HepG2 (cell line): ENCODE measurements around the gene IZUMO1R.

Experiments
- BHLHE40 ChIP-seq: IDR thresholded peaks from 2 replicates; pipeline ENCODE4 v1.6.1; 2011; ENCODE audit warnings: low read length, improper control_type of control experiment
- CHD2 ChIP-seq: IDR thresholded peaks from 2 replicates; pipeline ENCODE4 v1.6.1; 2011; ENCODE audit warnings: low read depth, low read length, improper control_type of control experiment
- CTCF ChIP-seq: sonication (generic); formaldehyde crosslinking; IDR thresholded peaks from 2 replicates; pipeline ENCODE4 v1.5.0; 2020; ENCODE audit warnings: mild to moderate bottlenecking, missing genetic modification reagents, moderate library complexity
- ERF ChIP-seq: IDR thresholded peaks from 2 replicates; pipeline ENCODE4 v1.6.1; 2018; ENCODE audit warnings: missing biosample characterization, missing genetic modification reagents
- NONO ChIP-seq, 2 experiments: fragments of 450-650 bp in 1 of 2; sonication (generic) in 1 of 2; formaldehyde crosslinking in 1 of 2; IDR thresholded peaks in 1 of 2; conservative IDR thresholded peaks in 1 of 2; 2 replicates each; pipeline versions ENCODE4 v1.6.1 to v1.8.0; 2017 to 2022; ENCODE audit warnings: mild to moderate bottlenecking in 1 of 2, missing genetic modification reagents in 1 of 2, moderate library complexity in 1 of 2
- PHF20 ChIP-seq: sonication (generic); formaldehyde crosslinking; IDR thresholded peaks from 2 replicates; pipeline ENCODE4 v1.5.0; 2020; ENCODE audit warnings: mild to moderate bottlenecking, missing genetic modification reagents
- SP1 ChIP-seq, 2 experiments: fragments of 450-650 bp in 1 of 2; sonication (generic) in 1 of 2; formaldehyde crosslinking in 1 of 2; IDR thresholded peaks; 2 replicates each; pipeline versions ENCODE4 v1.4.0 to v1.6.1; 2016 to 2020; ENCODE audit warnings: missing genetic modification reagents in 1 of 2
- ZKSCAN8 ChIP-seq: IDR thresholded peaks from 2 replicates; pipeline ENCODE4 v1.6.1; 2016; ENCODE audit warnings: borderline replicate concordance, missing genetic modification reagents, missing compliant biosample characterization
- ZNF205 ChIP-seq: IDR thresholded peaks from 2 replicates; pipeline ENCODE4 v1.6.1; 2018; ENCODE audit warnings: missing biosample characterization, missing genetic modification reagents
- ZNF343 ChIP-seq: sonication (generic); formaldehyde crosslinking; IDR thresholded peaks from 2 replicates; pipeline ENCODE4 v1.4.0; 2020; ENCODE audit warnings: mild to moderate bottlenecking, missing genetic modification reagents
- TF ChIP-seq, protein P1 (sequence below): sonication (generic); formaldehyde crosslinking; IDR thresholded peaks from 2 replicates; pipeline ENCODE4 v1.5.1; 2020; ENCODE audit warnings: mild to moderate bottlenecking, missing genetic modification reagents, moderate library complexity
- TF ChIP-seq, protein P2 (sequence below): sonication (generic); formaldehyde crosslinking; IDR thresholded peaks from 2 replicates; pipeline ENCODE4 v1.8.1; 2023; ENCODE audit warnings: mild to moderate bottlenecking, missing genetic modification reagents
- TF ChIP-seq, protein P3 (sequence below), 2 experiments: IDR thresholded peaks; 2 replicates each; pipeline ENCODE4 v1.6.1; 2011 to 2012; ENCODE audit warnings: low read length in 2 of 2, borderline replicate concordance in 1 of 2, low read depth in 1 of 2, mild to moderate bottlenecking in 1 of 2, moderate library complexity in 1 of 2
- TF ChIP-seq, protein P4 (sequence below): IDR thresholded peaks from 2 replicates; pipeline ENCODE4 v1.6.1; 2012; ENCODE audit warnings: inconsistent platforms

DNA sequence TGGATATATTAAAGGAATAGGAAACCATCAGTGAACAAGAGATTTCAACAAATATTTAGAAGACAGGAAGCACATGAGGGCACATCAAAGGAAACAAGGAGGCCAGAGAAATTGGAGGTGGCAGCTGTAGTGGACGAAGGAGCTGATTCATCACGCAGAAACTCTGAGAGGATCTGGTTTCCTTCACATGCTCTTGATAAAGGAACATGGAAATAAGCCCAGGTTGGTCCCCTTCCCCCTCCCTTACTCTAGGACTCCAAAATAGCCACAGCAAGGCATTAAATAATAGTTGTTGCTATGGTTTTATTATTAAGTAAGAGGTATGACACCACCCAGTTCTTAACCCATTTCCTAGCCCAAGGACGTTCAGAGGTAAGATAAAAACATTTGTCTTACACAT lies 11.3 kb downstream of the IZUMO1R start:
- TF ChIP-seq, protein P1, sequence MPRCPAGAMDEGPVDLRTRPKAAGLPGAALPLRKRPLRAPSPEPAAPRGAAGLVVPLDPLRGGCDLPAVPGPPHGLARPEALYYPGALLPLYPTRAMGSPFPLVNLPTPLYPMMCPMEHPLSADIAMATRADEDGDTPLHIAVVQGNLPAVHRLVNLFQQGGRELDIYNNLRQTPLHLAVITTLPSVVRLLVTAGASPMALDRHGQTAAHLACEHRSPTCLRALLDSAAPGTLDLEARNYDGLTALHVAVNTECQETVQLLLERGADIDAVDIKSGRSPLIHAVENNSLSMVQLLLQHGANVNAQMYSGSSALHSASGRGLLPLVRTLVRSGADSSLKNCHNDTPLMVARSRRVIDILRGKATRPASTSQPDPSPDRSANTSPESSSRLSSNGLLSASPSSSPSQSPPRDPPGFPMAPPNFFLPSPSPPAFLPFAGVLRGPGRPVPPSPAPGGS (CRISPR knock-in tag): no peak
- no peak for TF ChIP-seq ZKSCAN8 (CRISPR knock-in tag)
- TF ChIP-seq ZNF343 (CRISPR knock-in tag): no peak
- TF ChIP-seq, protein P2, sequence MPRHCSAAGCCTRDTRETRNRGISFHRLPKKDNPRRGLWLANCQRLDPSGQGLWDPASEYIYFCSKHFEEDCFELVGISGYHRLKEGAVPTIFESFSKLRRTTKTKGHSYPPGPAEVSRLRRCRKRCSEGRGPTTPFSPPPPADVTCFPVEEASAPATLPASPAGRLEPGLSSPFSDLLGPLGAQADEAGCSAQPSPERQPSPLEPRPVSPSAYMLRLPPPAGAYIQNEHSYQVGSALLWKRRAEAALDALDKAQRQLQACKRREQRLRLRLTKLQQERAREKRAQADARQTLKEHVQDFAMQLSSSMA (CRISPR knock-in tag): no peak
- TF ChIP-seq ZNF205: no peak
- TF ChIP-seq, protein P3, sequence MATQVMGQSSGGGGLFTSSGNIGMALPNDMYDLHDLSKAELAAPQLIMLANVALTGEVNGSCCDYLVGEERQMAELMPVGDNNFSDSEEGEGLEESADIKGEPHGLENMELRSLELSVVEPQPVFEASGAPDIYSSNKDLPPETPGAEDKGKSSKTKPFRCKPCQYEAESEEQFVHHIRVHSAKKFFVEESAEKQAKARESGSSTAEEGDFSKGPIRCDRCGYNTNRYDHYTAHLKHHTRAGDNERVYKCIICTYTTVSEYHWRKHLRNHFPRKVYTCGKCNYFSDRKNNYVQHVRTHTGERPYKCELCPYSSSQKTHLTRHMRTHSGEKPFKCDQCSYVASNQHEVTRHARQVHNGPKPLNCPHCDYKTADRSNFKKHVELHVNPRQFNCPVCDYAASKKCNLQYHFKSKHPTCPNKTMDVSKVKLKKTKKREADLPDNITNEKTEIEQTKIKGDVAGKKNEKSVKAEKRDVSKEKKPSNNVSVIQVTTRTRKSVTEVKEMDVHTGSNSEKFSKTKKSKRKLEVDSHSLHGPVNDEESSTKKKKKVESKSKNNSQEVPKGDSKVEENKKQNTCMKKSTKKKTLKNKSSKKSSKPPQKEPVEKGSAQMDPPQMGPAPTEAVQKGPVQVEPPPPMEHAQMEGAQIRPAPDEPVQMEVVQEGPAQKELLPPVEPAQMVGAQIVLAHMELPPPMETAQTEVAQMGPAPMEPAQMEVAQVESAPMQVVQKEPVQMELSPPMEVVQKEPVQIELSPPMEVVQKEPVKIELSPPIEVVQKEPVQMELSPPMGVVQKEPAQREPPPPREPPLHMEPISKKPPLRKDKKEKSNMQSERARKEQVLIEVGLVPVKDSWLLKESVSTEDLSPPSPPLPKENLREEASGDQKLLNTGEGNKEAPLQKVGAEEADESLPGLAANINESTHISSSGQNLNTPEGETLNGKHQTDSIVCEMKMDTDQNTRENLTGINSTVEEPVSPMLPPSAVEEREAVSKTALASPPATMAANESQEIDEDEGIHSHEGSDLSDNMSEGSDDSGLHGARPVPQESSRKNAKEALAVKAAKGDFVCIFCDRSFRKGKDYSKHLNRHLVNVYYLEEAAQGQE (IDR thresholded peaks at IDR 0.05; ENCODE audit: borderline replicate concordance in 1 of 2, low read depth in 1 of 2, low read length in 2 of 2): no peak
- no peak for TF ChIP-seq BHLHE40
- TF ChIP-seq CHD2: no peak
- TF ChIP-seq ERF: no peak
- no peak for TF ChIP-seq SP1 (IDR thresholded peaks at IDR 0.05)
- no peak for TF ChIP-seq SP1 (CRISPR knock-in tag; IDR thresholded peaks at IDR 0.05)
- no peak for TF ChIP-seq NONO (IDR thresholded peaks at IDR 0.05)
- no peak for TF ChIP-seq NONO (CRISPR knock-in tag; conservative IDR thresholded peaks at IDR 0.05)
- TF ChIP-seq, protein P4, sequence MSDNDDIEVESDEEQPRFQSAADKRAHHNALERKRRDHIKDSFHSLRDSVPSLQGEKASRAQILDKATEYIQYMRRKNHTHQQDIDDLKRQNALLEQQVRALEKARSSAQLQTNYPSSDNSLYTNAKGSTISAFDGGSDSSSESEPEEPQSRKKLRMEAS: no peak
- no peak for TF ChIP-seq PHF20
- TF ChIP-seq CTCF (CRISPR knock-in tag): no peak
